Body of pancreas (tissue), 4 donors: ENCODE results near the gene PRRT1B.

Experiments used
- POLR2A ChIP-seq, 3 donors: fragments of 450-650 bp; IDR thresholded peaks; one replicate each; pipeline ENCODE4 v1.6.1; 2016; ENCODE audit warnings: antibody characterized with exemption in 3 of 3, mild to moderate bottlenecking in 2 of 3
- TF ChIP-seq, protein P1 (sequence below), 7 experiments: fragments of 450-650 bp in 4 of 7; fragments of 200-600 bp in 3 of 7; sonication (generic) in 3 of 7; IDR thresholded peaks; one replicate each; pipeline ENCODE4 v1.5.1; 2016 to 2019; ENCODE audit warnings: antibody characterized with exemption in 7 of 7

DNA sequence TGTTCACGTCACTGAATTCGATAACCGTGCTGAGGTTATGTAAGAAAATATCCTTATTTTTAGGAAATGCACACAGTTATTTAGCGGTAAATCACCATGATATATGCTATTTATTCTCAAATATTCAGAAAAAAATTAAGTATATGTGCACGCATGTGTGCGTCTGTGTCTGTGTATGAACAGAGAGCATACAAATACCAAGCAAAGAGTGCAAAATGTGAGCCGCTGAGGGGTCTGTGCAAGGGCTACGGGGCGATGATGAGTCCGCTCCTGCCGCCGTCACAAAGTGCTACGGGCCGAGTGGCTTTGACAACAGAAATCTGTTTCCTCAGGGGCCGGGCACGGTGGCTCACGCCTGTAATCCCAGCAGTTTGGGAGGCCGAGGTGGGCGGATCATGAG, 7.4 kb upstream of the PRRT1B start:
- TF ChIP-seq, protein P1, sequence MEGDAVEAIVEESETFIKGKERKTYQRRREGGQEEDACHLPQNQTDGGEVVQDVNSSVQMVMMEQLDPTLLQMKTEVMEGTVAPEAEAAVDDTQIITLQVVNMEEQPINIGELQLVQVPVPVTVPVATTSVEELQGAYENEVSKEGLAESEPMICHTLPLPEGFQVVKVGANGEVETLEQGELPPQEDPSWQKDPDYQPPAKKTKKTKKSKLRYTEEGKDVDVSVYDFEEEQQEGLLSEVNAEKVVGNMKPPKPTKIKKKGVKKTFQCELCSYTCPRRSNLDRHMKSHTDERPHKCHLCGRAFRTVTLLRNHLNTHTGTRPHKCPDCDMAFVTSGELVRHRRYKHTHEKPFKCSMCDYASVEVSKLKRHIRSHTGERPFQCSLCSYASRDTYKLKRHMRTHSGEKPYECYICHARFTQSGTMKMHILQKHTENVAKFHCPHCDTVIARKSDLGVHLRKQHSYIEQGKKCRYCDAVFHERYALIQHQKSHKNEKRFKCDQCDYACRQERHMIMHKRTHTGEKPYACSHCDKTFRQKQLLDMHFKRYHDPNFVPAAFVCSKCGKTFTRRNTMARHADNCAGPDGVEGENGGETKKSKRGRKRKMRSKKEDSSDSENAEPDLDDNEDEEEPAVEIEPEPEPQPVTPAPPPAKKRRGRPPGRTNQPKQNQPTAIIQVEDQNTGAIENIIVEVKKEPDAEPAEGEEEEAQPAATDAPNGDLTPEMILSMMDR (IDR thresholded peaks at IDR 0.05) = no peak
- no peak for TF ChIP-seq POLR2A (IDR thresholded peaks at IDR 0.05)
